ENCODE data around the gene HPS6.
A peak's percentile ranks its signal among the peaks of the same experiment; 100 is the strongest.

Gene HPS6

DNA sequence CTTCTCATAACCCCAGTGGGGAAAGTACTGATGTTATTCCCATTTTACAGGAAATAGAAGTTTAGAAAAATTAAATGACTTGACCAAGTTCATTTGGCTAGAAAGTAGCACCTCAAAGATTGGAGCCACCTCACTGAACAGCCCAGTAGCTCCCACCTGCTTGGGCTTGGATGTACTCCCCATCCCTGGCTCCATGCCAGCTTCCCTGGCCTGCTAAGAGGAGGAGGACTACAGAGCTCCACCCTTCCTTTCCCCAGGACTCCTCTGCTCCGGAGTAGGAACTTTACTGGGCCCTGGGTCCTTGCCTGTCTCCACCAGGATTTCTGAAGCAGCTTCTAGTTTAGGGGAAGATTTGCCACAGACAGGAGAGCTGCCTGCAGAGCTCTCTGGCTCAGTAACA, 3.1 kb downstream of the HPS6 start:
- no peak for DNase-seq (ENCODE audit: low read depth in 2 of 2)

DNA sequence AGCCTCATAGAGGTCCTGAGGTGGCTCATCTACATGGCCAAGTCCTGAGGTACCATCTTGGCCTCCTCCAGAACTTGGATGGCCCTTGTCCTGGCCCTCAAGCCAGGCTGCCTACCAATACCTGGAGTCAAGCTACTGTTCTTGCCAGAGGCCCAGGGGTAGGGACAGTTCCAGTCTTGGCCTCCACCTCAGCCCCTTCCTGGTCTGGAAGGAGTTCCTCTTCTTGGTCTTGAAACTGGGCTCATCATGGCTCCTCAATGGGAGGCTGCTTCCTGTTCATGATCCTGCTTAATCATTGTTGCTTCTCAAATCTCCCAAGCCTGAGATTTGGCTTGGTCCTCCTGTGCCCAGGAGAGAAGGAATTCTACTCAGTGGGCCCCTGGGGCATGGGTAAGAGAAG, 3.9 kb downstream of the HPS6 start:
- DNase-seq (ENCODE audit: low read depth in 2 of 2) = no peak

DNA sequence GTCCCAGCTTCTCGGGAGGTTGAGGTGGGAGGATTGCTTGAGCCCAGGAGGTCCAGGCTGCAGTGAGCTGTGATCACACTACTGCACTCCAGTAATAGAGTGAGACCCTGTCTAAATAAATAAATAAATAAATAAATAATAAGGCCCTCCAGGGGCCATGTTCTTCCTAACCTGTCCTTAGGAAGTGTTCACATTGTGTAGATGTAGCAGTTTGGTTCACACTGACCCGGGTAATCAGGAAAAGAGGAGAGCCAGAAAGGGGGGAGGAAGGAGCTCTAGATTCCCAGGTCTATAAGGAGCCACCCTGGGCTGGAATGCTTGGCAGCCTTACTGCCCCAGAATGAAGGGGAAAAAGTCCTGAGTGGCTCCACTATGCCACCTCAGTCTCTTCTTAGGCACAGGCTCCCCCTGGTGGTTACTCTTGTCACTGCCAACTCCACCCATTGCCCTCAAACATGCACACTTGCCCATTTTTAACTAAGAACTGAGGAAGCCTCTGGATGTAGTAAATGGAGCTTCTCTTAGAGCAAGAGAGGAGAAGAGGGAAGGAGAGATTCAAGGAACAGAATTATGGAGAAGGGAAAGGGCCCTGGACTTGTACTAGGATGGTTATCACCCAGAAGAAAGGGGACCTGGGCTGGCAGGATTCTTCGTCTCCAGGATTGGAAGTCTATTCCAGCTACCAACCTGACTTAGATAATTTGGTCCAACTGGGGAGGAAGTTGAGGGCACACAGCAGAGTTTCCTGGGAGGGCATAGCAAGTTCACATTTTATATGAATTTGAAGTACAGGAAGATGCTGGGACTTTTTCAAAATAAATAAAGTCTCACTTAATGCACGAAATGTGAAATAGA, 7.8 kb downstream of the HPS6 start:
- peak; percentile 51 to 80 for DNase-seq (ENCODE audit: low read depth in 2 of 2)

DNA sequence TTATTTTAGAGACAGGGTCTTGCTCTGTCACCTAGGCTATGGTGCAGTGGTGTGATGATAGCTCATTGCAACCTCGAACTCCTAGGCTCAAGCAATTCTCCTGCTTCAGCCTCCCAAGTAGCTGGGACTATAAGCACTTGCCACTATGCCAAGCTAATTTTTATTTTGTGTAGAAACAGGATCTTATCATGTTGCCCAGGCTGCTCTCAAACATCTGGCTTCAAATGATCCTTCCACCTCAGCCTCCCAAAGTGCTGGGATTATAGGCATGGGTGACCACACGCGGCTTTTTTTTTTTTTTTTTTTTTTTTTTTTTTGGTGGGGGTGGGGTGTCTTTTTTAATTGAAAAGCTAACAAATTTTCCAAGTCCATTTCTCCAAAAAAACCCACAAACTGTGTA, 18.4 kb downstream of the HPS6 start:
- DNase-seq (ENCODE audit: low read depth in 2 of 2) = no peak

DNA sequence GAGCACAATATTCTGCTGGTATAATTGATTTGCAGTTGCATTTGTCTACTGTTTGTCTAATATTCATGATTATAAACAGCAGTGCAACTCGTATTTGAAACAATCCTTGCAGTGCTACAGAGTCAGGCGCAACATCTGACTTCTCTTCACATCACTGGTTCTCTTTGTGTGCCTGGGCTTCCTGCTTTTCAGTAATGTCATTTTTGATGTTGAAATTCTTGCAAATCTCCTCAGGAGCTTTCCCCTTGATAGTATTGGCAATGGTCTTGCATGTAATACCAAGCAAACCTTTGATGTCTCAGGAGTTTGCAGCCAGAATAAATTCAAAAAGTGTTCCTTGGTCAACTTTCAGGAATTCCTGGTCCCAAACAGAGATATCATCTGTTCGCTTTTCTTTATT, 20.2 kb downstream of the HPS6 start:
- DNase-seq (ENCODE audit: low read depth in 2 of 2) = no peak

DNA sequence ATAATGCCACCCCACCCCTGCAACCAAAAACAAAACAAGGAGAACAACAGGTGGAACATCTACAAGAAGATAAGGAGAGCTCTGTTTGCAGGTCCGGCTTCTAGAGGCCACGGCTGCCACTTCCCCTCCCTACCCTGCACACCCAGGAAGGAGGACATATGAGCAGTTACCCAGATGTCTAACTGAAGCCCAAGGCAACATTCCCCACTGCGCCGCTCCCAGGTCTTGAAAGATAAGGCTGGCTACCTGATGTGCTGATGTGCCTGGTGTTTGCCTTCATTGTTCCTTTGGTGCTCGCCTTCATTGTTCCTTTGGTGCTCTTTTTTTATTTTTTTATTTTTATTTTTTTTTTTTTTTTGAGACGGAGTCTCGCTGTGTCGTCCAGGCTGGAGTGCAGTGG, 21.0 kb downstream of the HPS6 start:
- no peak for DNase-seq (ENCODE audit: low read depth in 2 of 2)

DNA sequence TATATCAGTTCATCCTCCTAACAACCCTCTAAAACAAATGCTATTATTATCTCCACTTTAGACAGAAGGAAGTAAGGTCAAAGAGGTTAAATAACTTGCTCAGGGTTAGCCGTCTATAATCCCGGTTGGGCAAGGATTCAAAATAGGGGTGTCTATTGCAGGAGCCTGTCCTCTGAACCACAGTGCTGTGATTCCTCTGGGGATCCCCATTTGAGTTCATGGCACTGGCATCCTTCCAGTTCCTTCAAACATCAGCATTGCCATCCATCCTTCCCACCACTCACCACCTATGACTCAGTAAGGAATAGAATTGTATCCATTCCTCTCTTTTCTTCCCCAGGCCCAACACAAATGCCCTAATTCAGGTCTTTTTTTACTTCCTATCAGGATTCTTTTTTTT, 25.6 kb downstream of the HPS6 start:
- no peak for DNase-seq (ENCODE audit: low read depth in 2 of 2)

DNA sequence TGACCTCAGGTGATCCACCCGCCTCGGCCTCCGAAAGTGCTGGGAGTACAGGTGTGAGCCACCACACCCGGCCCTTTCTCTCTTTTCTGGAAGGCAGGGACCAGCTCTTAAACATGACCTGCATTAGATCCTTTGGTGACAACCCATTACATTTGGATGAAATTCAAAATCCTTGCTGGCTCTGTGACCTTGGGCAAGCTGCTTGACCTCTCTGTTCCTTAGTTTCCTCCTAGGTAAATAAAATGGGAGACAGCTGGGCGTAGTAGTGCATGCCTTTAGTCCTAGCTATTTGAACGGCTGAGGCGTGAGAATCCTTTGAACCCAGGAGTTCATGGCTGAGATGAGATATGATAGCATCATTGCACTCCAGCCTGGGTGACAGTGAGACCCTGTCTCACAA, 31.3 kb downstream of the HPS6 start:
- DNase-seq (ENCODE audit: low read depth in 2 of 2) = no peak

DNA sequence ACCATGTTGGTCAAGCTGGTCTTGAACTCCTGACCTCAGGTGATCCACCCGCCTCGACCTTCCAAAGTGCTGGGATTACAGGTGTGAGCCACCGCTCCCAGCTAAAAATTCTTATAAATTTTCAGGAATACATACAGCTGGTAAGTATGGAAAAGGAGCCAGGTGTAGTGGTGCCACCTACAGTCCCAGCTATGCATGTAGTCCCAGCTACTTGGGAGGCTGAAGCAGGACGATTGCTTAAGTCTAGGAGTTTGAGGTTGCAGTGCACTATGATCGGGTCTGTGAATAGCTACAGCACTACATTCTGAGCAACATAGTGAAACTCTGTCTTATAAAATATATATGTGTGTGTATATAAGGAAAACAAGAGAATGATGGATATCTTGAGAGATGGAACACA, 36.0 kb downstream of the HPS6 start:
- DNase-seq (ENCODE audit: low read depth in 2 of 2) = no peak

DNA sequence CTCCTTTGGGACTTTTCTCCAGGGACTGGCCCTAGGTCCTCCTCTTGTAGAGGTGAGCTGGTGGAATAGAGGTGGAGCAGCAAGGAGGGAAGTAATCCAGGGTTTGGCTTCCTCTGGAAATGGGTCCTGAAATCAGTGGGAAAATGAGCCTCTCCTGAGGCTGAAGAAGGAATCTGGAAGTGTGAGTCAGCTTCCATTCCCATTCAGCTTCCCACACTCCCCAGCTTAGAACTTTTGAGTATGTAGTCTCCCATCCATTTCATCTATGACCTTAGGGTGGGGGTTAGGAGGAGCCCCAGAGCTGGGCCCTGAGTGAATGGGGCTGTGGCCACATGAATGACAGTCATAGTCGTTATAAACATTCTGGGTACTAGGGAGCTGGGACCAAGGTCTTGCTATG, 37.3 kb downstream of the HPS6 start:
- DNase-seq (ENCODE audit: low read depth in 2 of 2) = no peak

DNA sequence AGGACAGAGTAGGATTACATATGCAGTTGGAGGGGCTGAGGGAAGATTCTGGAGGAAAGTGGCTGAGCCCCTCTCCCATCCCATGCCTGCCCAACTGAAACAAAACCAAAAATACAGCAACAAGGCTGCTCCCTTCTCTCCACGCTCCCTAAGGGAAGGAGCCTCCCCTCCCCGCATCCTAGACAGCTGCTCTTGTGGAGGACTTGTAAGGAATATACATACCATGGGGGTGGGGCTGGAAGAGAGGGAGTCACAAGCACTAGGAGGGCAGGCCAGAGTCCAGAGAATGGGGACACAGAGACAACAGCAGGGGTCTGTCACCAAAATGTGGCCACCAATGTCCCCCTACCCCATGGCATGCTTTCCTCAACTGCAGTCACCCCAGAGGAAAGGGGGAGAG, 41.8 kb downstream of the HPS6 start:
- no peak for DNase-seq (ENCODE audit: low read depth in 2 of 2)

DNA sequence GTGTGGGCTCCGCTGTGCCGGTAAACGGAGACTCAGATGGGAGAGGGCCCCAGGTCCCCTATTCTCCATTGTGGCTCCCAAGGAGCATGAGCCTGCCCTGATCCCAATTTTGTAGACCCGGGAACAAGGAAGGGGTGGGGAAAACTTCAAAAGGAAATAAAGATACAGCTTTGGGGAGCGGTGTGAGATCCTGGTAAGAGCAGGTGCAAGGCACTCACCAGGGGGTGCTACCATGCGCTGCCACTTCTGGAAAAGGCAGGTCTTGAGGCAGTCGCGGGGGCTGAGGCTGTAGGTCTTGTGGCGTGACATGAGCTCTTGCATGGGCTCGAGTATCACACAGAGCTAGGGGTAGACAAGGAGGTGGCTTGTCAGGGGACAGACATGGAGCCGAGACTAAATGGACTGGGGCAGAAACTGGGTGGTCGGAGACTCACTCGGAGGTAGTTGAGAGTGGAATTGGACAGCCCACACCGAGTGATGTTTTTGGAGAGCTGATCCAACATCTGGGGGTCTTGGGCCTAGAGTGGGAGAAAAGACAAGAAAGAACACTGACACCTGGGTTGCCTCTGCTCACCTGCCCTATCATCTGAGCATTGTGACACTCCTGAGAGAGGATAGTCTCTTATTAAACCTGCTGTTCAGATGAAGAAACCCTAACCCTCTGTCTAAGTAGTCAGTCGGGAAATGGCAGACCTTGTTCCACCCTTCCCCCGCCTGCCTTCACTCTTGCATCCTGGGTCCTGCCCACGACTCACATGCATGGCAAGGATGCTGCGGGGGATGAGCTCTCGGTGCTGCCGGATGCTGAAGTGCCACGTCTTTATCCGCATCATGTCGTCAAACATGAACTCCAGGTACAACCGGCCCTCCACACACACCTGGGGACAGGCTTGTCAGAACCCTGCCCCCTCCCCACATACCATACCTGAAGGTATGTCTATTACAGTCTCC, 44.3 kb downstream of the HPS6 start:
- no peak for DNase-seq (ENCODE audit: low read depth in 2 of 2)

DNA sequence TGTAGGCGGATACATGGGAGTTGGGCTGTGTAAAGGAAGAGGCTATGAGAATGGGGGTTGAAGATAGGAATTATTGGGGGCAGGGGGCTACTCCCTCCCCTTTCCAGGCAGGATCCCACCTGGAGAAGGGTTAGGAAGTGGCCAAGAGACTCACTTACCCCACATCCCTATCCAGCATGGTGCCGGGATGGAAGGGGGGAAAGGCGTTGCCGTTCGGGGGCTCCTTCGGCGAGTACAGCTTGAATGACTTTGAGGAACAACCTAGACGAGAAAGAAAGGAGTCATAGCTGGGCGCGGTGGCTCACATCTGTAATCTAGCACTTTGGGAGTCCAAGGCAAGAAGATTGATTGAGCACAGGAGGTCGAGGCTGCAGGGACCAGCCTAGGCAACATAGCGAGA, 46.1 kb downstream of the HPS6 start:
- DNase-seq (ENCODE audit: low read depth in 2 of 2) = no peak

DNA sequence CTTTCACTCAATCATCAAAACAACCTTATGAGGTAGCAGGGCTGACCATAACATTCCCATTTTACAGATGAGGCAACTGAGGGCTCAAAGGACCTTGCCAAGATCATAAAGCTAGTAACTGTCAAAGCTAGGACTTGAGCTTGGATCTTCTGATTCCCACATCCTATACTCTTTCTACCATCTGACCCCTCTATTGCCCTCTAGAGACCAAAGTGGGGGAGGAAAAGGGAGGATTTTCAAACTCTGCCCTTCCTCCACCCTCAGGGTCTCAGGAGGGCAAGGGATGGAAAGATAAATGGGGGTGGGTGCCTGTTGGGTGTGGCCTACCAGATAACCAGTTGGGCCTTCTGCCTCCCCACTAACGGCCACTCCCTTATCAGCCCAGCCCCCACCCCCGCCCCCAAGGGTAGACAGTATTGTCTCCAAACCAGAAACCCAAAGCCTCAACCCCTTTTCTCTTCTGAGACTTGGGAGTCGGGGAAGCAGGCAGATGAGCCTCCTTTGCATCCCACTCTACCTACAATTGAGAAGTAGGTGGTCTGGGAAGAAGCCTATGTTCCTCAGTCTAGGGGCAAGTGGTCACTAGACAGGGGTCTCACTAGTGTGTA, 47.2 kb downstream of the HPS6 start:
- DNase-seq (ENCODE audit: low read depth in 2 of 2) = no peak

DNA sequence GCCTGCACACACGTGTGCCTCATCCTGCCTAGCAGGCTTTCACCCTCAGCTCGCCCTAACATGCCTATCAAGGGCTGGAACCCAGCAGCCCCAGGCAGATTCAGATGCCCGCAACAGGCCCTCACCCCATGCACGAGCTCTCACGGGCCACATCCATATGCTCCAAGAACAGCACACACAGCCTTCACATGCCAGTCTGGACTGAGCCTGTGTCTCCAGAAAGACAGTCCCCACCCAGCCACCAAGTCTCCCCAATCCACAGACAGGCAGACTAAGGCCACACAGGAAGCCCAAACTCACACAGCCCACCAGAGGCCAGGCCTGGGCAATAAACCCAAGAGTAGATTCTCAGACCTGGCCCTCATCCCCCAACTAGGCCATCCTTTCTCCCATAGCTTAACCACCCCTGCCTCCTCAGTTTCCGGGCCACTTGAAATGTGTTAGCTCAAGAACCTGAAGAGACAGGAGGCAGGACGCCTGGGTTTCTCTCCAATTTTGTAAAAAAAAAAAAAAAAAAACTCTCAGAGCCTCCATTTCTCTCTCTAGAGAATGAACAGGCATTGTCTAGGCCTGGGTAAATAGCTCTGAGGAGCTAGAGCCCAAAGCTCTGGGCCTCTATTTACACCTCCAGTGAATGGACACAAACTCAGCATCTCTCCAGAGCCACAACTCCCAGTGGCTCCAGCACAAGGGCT, 48.3 kb downstream of the HPS6 start:
- DNase-seq (ENCODE audit: low read depth in 2 of 2) = no peak

DNA sequence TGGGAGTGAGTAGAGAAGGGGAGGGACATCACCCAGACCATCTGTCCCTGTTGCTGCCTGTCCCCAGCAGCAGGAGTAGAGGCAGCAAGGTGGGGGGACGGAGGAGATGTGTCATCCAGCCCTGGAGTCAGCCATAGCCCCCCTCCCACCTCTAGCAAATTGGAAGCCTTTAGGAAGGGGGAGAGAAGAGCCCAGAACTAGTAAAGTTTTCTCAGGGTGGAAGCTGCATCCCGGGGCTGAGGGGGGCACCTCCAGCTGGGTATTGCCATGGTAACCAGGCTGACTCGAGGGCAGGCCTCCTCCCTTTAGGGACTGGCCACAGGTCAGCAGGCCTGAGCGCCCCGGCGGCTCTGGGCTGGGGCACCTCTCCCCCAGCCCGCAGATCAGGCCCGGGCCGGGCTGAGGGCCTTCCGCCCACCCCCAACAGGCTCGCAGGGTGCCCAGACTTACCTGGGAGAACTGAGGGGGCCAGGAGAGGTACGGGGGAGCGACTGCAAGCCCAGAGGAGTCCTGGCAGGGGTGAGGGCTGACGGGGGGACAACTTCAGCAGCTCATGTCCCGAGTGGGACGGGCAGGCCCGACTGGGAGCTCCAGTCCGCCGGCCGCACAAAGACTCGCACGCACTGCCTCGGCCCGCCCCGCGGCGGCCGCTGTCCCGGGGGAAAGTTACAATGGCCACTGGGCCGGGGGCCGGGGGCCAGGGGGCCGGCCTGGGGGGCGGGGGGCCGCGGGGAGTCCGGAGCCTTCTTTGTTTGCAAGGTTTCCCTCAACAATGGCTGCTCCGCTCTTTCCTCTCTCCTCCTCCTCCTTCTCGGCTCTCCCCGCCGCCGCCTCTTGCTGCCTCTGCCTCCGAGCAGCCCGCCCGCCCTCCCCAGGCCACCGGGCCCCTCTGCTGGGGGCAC, 49.1 kb downstream of the HPS6 start:
- no peak for DNase-seq (ENCODE audit: low read depth in 2 of 2)

DNA sequence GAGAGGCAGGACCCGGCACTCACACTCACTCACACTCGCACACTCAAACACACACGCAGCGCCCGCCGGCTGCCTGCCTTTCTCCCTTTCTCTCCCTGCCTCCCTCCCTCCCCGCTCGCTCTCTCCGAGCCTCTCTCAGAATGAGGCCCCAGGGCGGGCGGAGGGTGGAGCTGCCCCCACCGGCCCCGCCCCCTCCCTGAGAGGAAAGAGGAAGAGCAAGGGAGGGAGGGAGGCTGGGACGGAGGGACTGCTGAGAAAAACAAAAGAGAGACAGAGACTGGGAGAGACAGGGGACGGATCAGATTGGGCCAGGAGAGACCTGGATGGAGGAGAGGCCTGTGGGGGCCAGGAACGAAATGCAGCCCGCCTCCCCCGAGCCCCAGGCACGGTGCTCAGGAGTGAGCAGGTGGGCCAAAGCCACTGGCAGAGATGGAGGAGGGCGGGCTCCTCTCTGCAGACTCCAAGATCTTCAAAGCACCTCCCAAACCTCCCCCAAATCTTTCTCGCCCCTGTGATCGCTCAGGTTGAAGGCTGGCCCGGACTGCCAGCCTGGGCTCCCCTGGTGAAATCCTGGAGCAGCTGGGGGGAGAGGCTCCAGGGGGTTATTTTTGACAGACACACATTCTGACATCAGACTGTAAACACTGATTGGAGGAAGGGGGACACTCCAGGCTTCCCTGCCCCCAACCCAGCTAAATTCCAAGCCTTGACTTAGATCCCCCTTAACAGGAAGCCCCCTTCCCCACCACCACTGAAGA, 49.9 kb downstream of the HPS6 start:
- DNase-seq (ENCODE audit: low read depth in 2 of 2) = peak; percentile 73 to 88

DNA sequence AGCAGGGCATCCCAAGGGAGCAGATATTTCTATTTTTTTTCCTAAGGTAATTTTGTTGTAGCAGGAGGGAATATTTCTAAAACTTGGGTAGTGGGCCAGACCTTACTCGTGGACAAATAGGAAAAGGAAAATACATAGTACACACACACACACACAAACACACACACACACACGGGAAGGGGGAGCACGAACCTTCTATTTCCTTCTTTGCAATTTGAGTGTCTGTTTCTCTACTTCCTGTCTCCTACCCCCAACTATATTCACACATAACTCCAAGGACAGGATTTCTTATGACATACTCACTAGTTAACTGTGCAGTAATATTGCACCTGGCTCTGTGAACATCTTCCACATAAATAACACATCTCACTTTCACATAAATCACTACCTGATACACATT, 50.6 kb downstream of the HPS6 start:
- DNase-seq (ENCODE audit: low read depth in 2 of 2) = no peak

DNA sequence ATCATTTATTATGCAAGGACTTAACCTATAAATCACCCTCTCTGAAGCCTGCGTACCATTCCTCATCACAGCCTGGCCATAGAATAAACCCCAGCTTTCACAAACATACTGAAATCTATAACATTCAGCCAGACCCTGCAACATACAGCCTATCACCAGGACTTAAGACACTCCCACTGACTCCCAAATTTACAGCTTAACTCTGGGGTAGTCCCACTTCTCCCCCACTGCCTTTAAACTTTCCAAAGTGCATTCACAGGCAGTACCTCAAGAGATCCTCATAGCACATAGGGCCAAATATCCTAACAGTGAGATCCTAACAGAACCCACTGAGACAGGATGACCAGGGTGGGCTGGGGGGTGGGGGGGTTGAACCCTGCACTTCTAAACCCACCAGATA, 51.5 kb downstream of the HPS6 start:
- DNase-seq (ENCODE audit: low read depth in 2 of 2) = no peak

Data from stimulated activated CD4-positive, alpha-beta T cell treated with anti-CD3 and anti-CD28 coated beads, Interleukin-12 subunit alpha, Interleukin-12 subunit beta, amount 100 ng/mL, for 24 hours (primary cell).